HG02623 (cell line): Measurements from ENCODE around the gene SMOC1.

Source experiments
- ATAC-seq: cut with Tn5 transposase; IDR thresholded peaks from one replicate; pipeline ENCODE4 v1.9.1; 2021; ENCODE audit warnings: moderate library complexity; ENCODE audit not compliant: unreplicated experiment

The SMOC1 gene

GRCh38 chr14:69973846-69974245 is 94.6 kb downstream of the SMOC1 start:
- ATAC-seq = no peak

- ATAC-seq = no peak
Measured at GRCh38 chr14:69979882-69980281, 100.7 kb downstream of the SMOC1 start.

GRCh38 chr14:69980457-69981425 is 101.5 kb downstream of the SMOC1 start:
- ATAC-seq = no peak

GRCh38 chr14:69982220-69982839 is 103.1 kb downstream of the SMOC1 start:
- no peak for ATAC-seq

- ATAC-seq = no peak
Measured at GRCh38 chr14:69982886-69983285, 103.7 kb downstream of the SMOC1 start.

GRCh38 chr14:69983317-69983716 is 104.1 kb downstream of the SMOC1 start:
- no peak for ATAC-seq

- no peak for ATAC-seq
Measured at GRCh38 chr14:69985463-69985862, 106.2 kb downstream of the SMOC1 start.

- no peak for ATAC-seq
Measured at GRCh38 chr14:69986336-69986735, 107.1 kb downstream of the SMOC1 start.

GRCh38 chr14:69987406-69988121 is 108.3 kb downstream of the SMOC1 start:
- no peak for ATAC-seq

- ATAC-seq = no peak
Measured at GRCh38 chr14:69988979-69989378, 109.8 kb downstream of the SMOC1 start.

GRCh38 chr14:69989622-69990021 is 110.4 kb downstream of the SMOC1 start:
- ATAC-seq = no peak

GRCh38 chr14:69990323-69990722 is 111.1 kb downstream of the SMOC1 start:
- no peak for ATAC-seq

- ATAC-seq = no peak
Measured at GRCh38 chr14:69991422-69991821, 112.2 kb downstream of the SMOC1 start.

- ATAC-seq = no peak
Measured at GRCh38 chr14:69992564-69992963, 113.3 kb downstream of the SMOC1 start.

- ATAC-seq = no peak
Measured at GRCh38 chr14:69993326-69993725, 114.1 kb downstream of the SMOC1 start.

- no peak for ATAC-seq
Measured at GRCh38 chr14:69994002-69994401, 114.8 kb downstream of the SMOC1 start.

GRCh38 chr14:69996216-69996615 is 117.0 kb downstream of the SMOC1 start:
- ATAC-seq = no peak

GRCh38 chr14:69997849-69998248 is 118.6 kb downstream of the SMOC1 start:
- no peak for ATAC-seq

- no peak for ATAC-seq
Measured at GRCh38 chr14:69999261-69999674, 120.1 kb downstream of the SMOC1 start.

GRCh38 chr14:70000601-70001000 is 121.4 kb downstream of the SMOC1 start:
- ATAC-seq = no peak

- no peak for ATAC-seq
Measured at GRCh38 chr14:70002589-70003346, 123.6 kb downstream of the SMOC1 start.
